ENCODE data around the gene CCDC122.

DNA sequence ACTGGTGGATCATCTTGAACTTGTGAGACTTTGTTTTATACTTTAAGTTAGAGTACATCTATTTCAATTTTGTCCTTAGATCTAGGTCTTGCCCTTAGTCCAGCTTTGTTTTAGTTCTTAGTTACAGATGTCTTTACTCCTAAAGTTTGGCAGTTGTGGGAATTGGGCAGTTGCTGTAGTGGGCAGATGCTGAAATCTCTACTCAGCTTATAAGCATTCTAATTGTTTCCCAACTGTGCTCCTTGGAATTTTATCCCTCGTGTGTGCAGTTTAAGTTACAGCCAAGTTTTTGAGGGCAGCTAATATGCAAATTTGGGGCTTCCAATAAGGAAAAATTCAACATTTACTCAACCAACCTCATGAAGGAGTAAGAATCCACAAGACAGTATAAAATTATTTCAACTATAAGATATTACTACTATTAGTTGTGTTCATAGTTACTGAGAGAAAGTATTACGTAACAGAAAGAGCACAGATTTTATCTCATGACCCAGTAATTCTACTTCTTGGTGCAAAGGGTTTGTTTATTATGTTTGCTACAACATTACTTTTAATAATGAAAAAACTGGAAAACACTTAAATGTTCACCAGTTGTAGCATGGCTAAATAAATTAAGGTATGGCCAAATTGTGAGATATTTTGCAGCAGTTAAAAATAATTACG is 32.9 kb downstream of the CCDC122 start:
- TF ChIP-seq FOXP2 (optimal IDR thresholded peaks at IDR 0.05; ENCODE audit: borderline replicate concordance, extremely low read depth, extremely low read length, insufficient read depth): no peak
- TF ChIP-seq POLR2AphosphoS5 (IDR thresholded peaks at IDR 0.05; ENCODE audit: low read depth, low read length): no peak
- no peak for TF ChIP-seq REST (IDR thresholded peaks at IDR 0.05; ENCODE audit: insufficient read depth in 1 of 2, low read depth in 2 of 2, low read length in 2 of 2)

Measured in PFSK-1 (cell line).